Measurements from ENCODE around the gene DNMT3A. TPM values are rescaled to one million over a fixed set of nuclear protein-coding genes. Genes with fewer than 3 reads are reported as not detected.
"Not testable (repeated sequence)": the region's sequence is repeated elsewhere in the genome, so short reads cannot be mapped to it uniquely, and the experiment has no call there.

Gene DNMT3A
- total RNA-seq, 1 experiment from 2014 or later, result 8.0 TPM

DNA sequence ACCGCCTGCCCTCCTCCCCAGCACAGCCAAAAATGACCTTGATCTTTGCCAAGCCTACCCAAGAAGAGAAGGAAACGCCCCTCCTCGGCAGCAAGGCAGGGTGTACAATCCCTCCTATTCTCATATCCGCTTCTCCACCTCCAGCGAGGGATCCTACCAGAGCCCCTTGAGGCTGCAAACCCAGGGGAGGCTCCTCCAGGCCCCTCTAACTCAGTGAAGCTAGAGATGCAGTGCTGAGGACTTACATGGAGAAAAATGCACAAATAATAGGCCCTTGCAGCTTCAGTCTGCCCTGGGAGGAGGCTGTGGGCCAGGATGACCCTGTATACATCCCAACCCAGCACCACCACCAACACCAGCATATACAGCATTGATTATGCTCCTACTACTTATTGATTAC, 126.5 kb downstream of the DNMT3A start:
- no peaks in the 10 kb centered on the region for H3K36me3 Mint-ChIP-seq (ENCODE audit: insufficient read depth, unreplicated experiment)
- TF ChIP-seq, protein P1, sequence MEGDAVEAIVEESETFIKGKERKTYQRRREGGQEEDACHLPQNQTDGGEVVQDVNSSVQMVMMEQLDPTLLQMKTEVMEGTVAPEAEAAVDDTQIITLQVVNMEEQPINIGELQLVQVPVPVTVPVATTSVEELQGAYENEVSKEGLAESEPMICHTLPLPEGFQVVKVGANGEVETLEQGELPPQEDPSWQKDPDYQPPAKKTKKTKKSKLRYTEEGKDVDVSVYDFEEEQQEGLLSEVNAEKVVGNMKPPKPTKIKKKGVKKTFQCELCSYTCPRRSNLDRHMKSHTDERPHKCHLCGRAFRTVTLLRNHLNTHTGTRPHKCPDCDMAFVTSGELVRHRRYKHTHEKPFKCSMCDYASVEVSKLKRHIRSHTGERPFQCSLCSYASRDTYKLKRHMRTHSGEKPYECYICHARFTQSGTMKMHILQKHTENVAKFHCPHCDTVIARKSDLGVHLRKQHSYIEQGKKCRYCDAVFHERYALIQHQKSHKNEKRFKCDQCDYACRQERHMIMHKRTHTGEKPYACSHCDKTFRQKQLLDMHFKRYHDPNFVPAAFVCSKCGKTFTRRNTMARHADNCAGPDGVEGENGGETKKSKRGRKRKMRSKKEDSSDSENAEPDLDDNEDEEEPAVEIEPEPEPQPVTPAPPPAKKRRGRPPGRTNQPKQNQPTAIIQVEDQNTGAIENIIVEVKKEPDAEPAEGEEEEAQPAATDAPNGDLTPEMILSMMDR (IDR thresholded peaks at IDR 0.05; ENCODE audit: unreplicated experiment), result no peak
- no peaks in the 10 kb centered on the region for H3K4me1 Mint-ChIP-seq (ENCODE audit: insufficient read depth, unreplicated experiment)
- no peak overlapping the region for H3K4me3 Mint-ChIP-seq (ENCODE audit: unreplicated experiment)
- H3K27me3 Mint-ChIP-seq (ENCODE audit: insufficient read depth, unreplicated experiment), result no peaks in the 10 kb centered on the region
- BruUV-seq (replicated peaks), result no TSS peak
- intact Hi-C loops (cut with micrococcal nuclease), result no loop called here
- no peak for DNase-seq (ENCODE audit: unreplicated experiment)
- ChIA-PET POLR2A (no interaction called here), CTCF (no interaction called here)
- no peak overlapping the region for H3K27ac Mint-ChIP-seq (ENCODE audit: low read depth, unreplicated experiment)
- no peaks in the 10 kb centered on the region for H3K9me3 Mint-ChIP-seq (ENCODE audit: unreplicated experiment)

DNA sequence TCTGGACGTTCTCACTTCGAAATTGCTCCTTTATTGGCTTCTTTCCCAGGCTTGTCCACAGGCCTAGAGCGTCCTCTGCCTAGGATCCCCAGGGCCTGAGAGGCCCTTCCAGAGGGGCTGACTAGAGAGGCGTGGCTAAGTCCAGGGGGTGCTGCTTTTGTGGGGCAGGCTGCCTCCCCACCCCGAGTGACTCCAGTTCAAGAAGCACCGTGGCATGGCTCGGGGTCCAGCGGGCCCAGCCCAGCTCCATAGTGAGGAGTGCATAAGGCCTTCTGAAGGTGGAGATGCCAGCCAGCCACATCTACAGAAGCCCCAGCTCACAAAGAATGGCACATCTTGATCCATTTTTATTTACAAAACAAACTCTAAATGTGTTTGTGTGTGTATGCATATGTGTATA, 128.5 kb downstream of the DNMT3A start:
- TF ChIP-seq, protein P1 (IDR thresholded peaks at IDR 0.05; ENCODE audit: unreplicated experiment), result no peak
- POLR2A ChIA-PET, result no interaction called here
- CTCF ChIA-PET, result interaction anchor here (1.0 kb wide), 1 partner anchor 17 kb away, joined by 4 read pairs; no protein-coding TSS in a partner anchor
- no peak for DNase-seq (ENCODE audit: unreplicated experiment)
- H3K27me3 Mint-ChIP-seq (ENCODE audit: insufficient read depth, unreplicated experiment), result no peaks in the 10 kb centered on the region
- intact Hi-C loops (cut with micrococcal nuclease), result no loop called here
- no peaks in the 10 kb centered on the region for H3K9me3 Mint-ChIP-seq (ENCODE audit: unreplicated experiment)
- no peaks in the 10 kb centered on the region for H3K36me3 Mint-ChIP-seq (ENCODE audit: insufficient read depth, unreplicated experiment)
- H3K4me1 Mint-ChIP-seq (ENCODE audit: insufficient read depth, unreplicated experiment), result no peaks in the 10 kb centered on the region
- BruUV-seq (replicated peaks), result no TSS peak
- no peak overlapping the region for H3K27ac Mint-ChIP-seq (ENCODE audit: low read depth, unreplicated experiment)
- no peak overlapping the region for H3K4me3 Mint-ChIP-seq (ENCODE audit: unreplicated experiment)

DNA sequence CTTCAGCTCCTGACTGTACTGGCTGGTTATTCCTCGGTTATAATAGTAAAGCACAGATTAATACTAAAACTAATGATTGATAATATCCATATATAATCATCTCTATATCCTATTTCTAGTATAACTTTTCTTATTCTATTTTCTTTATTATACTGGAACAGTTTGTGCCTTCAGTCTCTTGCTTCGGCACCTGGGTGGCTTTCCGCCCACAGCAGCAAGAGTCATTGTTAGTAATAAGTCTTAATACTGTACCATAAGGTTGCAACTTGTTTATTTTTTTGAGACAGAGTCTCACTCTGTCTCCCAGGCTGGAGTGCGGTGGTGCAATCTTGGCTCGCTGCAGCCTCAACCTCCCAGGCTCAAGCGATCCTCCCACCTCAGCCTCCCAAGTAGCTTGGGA, 130.8 kb downstream of the DNMT3A start:
- intact Hi-C loops (cut with micrococcal nuclease); DNase-seq (ENCODE audit: unreplicated experiment); H3K4me3 Mint-ChIP-seq (ENCODE audit: unreplicated experiment); H3K27ac Mint-ChIP-seq (ENCODE audit: low read depth, unreplicated experiment); H3K4me1 Mint-ChIP-seq (ENCODE audit: insufficient read depth, unreplicated experiment); POLR2A ChIA-PET; H3K36me3 Mint-ChIP-seq (ENCODE audit: insufficient read depth, unreplicated experiment); H3K9me3 Mint-ChIP-seq (ENCODE audit: unreplicated experiment); BruUV-seq (replicated peaks); H3K27me3 Mint-ChIP-seq (ENCODE audit: insufficient read depth, unreplicated experiment): not testable (repeated sequence)
- CTCF ChIA-PET, result interaction anchor here (0.6 kb wide), 1 partner anchor 320 kb away, joined by 3 read pairs; no protein-coding TSS in a partner anchor

DNA sequence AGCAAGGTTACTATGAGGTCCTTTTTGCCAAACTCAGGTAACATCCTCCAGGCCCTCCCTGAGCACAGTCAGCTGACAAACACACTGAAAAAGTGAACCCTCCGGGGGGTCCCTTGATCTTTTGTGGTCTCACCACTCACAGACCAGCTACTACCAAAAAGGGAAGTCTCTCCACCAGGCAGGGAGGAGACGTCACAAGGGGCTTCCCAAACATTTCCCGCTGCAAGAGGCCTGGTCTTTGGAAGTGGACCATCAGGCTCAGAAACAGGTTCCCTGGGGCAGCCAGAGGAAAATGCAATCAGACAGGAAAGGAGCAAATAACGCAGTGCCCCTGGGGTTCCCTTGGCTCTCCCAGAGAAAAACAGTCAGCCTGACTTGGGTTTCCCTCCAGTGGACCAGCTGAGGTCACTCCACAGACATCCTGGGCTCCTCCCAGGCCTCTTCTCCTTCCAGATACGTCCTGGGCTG, 134.6 kb downstream of the DNMT3A start:
- CTCF ChIA-PET, result interaction anchor here (0.6 to 3.4 kb wide), 3 partner anchors 11 to 714 kb away, joined by 3 to 27 read pairs (median 6); no protein-coding TSS in a partner anchor
- TF ChIP-seq, protein P1 (IDR thresholded peaks at IDR 0.05; ENCODE audit: unreplicated experiment), result no peak

More for the DNA sequence above, 134.6 kb downstream of the DNMT3A start:
- POLR2A ChIA-PET, result no interaction called here
- intact Hi-C loops (cut with micrococcal nuclease), result no loop called here
- Mint-ChIP-seq H3K27ac (ENCODE audit: low read depth, unreplicated experiment) (no peak overlapping the region), H3K9me3 (ENCODE audit: unreplicated experiment) (no peaks in the 10 kb centered on the region), H3K36me3 (ENCODE audit: insufficient read depth, unreplicated experiment) (no peaks in the 10 kb centered on the region), H3K4me3 (ENCODE audit: unreplicated experiment) (no peak overlapping the region), H3K27me3 (ENCODE audit: insufficient read depth, unreplicated experiment) (no peaks in the 10 kb centered on the region), H3K4me1 (ENCODE audit: insufficient read depth, unreplicated experiment) (no peaks in the 10 kb centered on the region)
- BruUV-seq (replicated peaks), result no TSS peak
- no peak for DNase-seq (ENCODE audit: unreplicated experiment)
